GM12801 (cell line): Measurements from ENCODE around the gene TBXAS1.

Experiments used
- CTCF ChIP-seq: IDR thresholded peaks from one replicate; pipeline ENCODE4 v1.5.1; 2011; ENCODE audit warnings: control low read depth; ENCODE audit not compliant: insufficient read length; ENCODE audit errors: extremely low read depth

The TBXAS1 gene

DNA sequence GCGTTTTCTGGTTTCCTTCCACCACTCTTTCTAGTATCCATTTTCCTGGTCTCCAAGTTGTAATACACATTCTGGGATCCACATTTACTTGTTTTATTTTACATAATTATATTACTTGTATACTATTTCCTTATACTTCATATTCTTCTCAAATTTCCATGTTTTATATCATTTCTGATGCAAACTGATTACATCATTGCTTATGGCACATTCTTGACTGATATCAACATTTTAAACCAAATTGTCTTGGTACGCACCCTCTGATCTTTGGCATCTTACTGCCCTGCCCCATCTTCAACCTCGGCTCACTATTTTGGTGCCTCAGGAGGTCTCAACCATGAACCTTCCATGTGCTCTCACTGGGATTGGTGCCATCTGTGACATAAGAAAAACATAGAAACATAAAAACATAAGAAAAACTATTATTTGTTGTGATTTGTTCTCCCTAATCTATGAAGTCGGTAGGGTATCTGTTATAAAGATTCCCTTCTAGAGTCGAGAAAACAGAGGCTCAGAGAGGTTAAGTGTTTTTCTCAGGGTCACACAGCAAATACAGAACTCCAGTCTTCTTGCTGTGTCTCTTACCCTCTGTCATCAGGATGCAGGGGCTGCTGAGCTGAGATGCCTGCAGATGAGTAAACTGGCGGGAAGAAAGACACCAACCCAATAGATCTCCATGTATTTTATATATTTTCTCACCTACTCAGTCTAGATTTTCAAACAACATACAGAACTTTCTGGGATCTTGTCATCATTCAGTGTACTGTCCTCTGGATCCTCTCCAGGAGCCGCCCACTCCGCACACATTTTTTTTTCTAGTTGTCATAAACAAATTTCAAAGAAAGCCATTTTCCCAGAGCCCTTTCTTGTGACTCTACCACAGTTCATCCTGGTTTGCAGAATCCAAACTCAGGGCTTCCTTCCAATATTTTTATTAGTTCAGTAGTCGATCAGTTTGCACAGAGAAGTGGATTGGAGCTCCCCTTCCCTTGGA lies 154.2 kb downstream of the TBXAS1 start:
- TF ChIP-seq CTCF = no peak

GRCh38 chr7:139984642-139985539 lies 155.8 kb downstream of the TBXAS1 start:
- TF ChIP-seq CTCF = no peak

- TF ChIP-seq CTCF = no peak
These were observed 156.7 kb downstream of the TBXAS1 start for GRCh38 chr7:139985811-139986210.

GRCh38 chr7:139987691-139988516 lies 158.8 kb downstream of the TBXAS1 start:
- TF ChIP-seq CTCF = no peak

GRCh38 chr7:139989366-139990141 lies 160.5 kb downstream of the TBXAS1 start:
- TF ChIP-seq CTCF = no peak

GRCh38 chr7:139990142-139990535 lies 161.1 kb downstream of the TBXAS1 start:
- TF ChIP-seq CTCF = no peak
